ENCODE data around the gene SH3TC1.

SH3TC1 gene

DNA sequence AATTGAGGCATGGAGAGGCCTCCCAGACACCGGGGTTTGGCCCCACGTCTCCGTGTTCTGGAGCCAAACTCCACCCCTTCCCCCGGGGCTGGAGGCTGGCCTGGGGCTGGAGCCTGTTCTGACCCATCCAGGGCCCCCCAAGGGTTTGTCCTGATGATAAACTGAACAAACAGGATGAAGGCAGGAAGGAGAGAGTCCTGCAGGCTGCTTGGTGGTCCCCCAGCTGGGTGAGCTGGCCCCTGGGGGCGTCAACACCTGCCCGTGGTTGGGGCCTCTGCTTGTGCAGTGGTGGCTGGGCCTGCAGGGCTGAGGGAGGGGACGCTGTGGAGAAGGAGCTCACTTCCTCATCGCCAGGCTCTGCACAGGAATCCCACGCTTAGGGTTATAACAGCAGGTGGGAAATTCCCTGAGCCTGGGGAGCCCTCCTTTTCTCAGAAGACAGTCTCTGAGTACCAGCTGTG is 2.3 kb downstream of the SH3TC1 start:
- DNase-seq (ENCODE audit: low read depth in 1 of 2, low spot score in 1 of 2) = peak in 1 of 2 experiments; percentile 71
- TF ChIP-seq, protein P1, sequence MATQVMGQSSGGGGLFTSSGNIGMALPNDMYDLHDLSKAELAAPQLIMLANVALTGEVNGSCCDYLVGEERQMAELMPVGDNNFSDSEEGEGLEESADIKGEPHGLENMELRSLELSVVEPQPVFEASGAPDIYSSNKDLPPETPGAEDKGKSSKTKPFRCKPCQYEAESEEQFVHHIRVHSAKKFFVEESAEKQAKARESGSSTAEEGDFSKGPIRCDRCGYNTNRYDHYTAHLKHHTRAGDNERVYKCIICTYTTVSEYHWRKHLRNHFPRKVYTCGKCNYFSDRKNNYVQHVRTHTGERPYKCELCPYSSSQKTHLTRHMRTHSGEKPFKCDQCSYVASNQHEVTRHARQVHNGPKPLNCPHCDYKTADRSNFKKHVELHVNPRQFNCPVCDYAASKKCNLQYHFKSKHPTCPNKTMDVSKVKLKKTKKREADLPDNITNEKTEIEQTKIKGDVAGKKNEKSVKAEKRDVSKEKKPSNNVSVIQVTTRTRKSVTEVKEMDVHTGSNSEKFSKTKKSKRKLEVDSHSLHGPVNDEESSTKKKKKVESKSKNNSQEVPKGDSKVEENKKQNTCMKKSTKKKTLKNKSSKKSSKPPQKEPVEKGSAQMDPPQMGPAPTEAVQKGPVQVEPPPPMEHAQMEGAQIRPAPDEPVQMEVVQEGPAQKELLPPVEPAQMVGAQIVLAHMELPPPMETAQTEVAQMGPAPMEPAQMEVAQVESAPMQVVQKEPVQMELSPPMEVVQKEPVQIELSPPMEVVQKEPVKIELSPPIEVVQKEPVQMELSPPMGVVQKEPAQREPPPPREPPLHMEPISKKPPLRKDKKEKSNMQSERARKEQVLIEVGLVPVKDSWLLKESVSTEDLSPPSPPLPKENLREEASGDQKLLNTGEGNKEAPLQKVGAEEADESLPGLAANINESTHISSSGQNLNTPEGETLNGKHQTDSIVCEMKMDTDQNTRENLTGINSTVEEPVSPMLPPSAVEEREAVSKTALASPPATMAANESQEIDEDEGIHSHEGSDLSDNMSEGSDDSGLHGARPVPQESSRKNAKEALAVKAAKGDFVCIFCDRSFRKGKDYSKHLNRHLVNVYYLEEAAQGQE (IDR thresholded peaks at IDR 0.05; ENCODE audit: insufficient replicate concordance, low read depth) = no peak
- TF ChIP-seq SPI1 (IDR thresholded peaks at IDR 0.05; ENCODE audit: borderline replicate concordance, low read depth) = peak; percentile 89
- TF ChIP-seq POLR2AphosphoS5 (IDR thresholded peaks at IDR 0.05; ENCODE audit: low read depth) = 0 out of 2 replicates have a peak, but pooled peaks have one; percentile 15
- no peak for TF ChIP-seq GABPA (IDR thresholded peaks at IDR 0.05; ENCODE audit: low read depth)
- TF ChIP-seq, protein P2, sequence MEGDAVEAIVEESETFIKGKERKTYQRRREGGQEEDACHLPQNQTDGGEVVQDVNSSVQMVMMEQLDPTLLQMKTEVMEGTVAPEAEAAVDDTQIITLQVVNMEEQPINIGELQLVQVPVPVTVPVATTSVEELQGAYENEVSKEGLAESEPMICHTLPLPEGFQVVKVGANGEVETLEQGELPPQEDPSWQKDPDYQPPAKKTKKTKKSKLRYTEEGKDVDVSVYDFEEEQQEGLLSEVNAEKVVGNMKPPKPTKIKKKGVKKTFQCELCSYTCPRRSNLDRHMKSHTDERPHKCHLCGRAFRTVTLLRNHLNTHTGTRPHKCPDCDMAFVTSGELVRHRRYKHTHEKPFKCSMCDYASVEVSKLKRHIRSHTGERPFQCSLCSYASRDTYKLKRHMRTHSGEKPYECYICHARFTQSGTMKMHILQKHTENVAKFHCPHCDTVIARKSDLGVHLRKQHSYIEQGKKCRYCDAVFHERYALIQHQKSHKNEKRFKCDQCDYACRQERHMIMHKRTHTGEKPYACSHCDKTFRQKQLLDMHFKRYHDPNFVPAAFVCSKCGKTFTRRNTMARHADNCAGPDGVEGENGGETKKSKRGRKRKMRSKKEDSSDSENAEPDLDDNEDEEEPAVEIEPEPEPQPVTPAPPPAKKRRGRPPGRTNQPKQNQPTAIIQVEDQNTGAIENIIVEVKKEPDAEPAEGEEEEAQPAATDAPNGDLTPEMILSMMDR (IDR thresholded peaks at IDR 0.05; ENCODE audit: insufficient read depth, low read length) = no peak
- H3K4me3 ChIP-seq (replicated peaks; ENCODE audit: insufficient read depth, low read length) = no peak overlapping the region
- H3K27me3 ChIP-seq (ENCODE audit: insufficient read depth, poor library complexity, severe bottlenecking) = no peaks in the 10 kb centered on the region
- peak overlapping the region; percentile 68 for H3K27ac ChIP-seq (replicated peaks)

DNA sequence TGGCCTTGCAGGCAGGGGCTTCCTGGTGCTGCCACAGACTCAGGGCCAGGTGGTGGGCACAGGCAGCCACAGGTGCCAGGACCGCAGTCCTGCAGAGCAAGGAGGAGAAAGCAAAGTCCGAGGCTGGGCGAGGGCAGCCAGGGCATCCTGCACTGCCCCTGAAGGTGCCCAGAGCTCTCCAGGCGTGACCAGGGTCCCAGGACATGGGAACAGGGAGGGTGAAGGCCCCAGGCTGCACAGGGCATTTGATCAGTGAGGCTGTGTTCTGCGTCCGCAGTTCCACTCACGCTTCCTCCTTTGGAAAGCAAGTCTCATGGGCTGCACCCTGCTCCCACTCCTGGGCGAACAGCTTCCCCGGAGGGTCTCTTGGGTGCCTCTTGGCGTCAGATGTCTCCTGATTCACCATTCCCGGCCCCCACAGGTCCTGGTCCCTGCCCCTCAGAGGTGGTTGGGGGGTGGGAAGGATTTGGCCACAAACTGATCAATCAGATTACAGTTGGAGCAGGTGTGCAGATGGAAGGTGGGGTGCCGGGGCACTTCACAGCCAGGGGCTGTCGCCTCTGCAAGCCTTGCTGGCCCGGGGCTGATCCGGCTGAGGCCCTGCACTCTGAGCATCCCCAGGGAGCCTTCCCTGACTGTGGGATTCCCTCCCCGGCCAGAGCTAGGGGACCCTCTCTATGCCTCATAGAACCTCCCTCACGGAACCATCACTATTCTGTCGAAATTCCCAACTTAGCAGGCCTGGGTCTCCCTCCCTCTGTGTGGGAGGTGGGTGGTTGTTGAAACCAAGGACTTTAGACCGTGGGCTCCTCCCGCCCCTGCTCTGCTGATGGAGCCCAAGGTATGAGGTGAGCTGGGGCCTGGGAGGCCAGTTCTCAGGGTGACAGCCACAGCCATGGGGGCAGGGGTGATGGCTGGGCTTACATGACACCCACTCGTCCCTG is 3.3 kb downstream of the SH3TC1 start:
- H3K27me3 ChIP-seq (ENCODE audit: insufficient read depth, poor library complexity, severe bottlenecking) = no peaks in the 10 kb centered on the region
- no peak overlapping the region for H3K4me3 ChIP-seq (replicated peaks; ENCODE audit: insufficient read depth, low read length)
- peak in 1 of 2 experiments; percentile 35 for DNase-seq (ENCODE audit: low read depth in 1 of 2, low spot score in 1 of 2)
- TF ChIP-seq SPI1 (IDR thresholded peaks at IDR 0.05; ENCODE audit: borderline replicate concordance, low read depth) (no peak), POLR2AphosphoS5 (IDR thresholded peaks at IDR 0.05; ENCODE audit: low read depth) (no peak), GABPA (IDR thresholded peaks at IDR 0.05; ENCODE audit: low read depth) (no peak)
- TF ChIP-seq, protein P2 (IDR thresholded peaks at IDR 0.05; ENCODE audit: insufficient read depth, low read length) = no peak
- TF ChIP-seq, protein P1 (IDR thresholded peaks at IDR 0.05; ENCODE audit: insufficient replicate concordance, low read depth) = no peak
- no peak overlapping the region; the same call in 1 of the 2 replicates for H3K27ac ChIP-seq (replicated peaks)

DNA sequence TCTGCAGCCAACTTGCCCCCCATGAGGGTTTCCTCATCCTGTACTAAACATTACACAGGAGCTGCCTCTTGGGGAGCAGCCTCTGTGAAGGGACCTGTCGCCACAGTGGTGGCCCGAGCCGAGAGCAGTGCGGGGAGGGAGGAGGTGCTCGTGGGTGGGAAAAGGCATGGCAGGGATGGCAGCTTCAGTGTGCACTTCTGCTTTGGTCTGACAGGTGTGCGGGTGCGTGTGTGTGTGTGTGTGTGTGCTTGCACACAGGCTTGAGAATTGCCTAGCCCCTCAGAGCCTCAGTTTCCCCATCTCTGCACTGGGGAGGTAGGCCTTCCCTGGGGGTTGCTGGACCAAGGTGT is 3.9 kb downstream of the SH3TC1 start:
- H3K4me3 ChIP-seq (replicated peaks; ENCODE audit: insufficient read depth, low read length) = no peak overlapping the region
- TF ChIP-seq, protein P1 (IDR thresholded peaks at IDR 0.05; ENCODE audit: insufficient replicate concordance, low read depth) = no peak
- TF ChIP-seq, protein P2 (IDR thresholded peaks at IDR 0.05; ENCODE audit: insufficient read depth, low read length) = no peak
- TF ChIP-seq SPI1 (IDR thresholded peaks at IDR 0.05; ENCODE audit: borderline replicate concordance, low read depth) (no peak), POLR2AphosphoS5 (IDR thresholded peaks at IDR 0.05; ENCODE audit: low read depth) (no peak), GABPA (IDR thresholded peaks at IDR 0.05; ENCODE audit: low read depth) (no peak)
- no peak for DNase-seq (ENCODE audit: low read depth in 1 of 2, low spot score in 1 of 2)
- H3K27ac ChIP-seq (replicated peaks) = no peak overlapping the region
- H3K27me3 ChIP-seq (ENCODE audit: insufficient read depth, poor library complexity, severe bottlenecking) = no peaks in the 10 kb centered on the region
